Stimulated activated memory B cell treated with anti-CD40 and anti-IgM and Interleukin-4, amounts not matched to agents 10 μg/mL and 1 μg/mL and 100 μg/mL, for 72 hours (primary cell): Measurements from ENCODE around the gene TM7SF2.
A peak's percentile ranks its signal among the peaks of the same experiment; 100 is the strongest.

Experiments used
- ATAC-seq: fragments of 150-1000 bp; cut with Tn5 transposase; 2 replicates; pipeline ENCODE4 v1.10.0; 2021
- H3K27ac Mint-ChIP-seq: one replicate; pipeline ENCODE4 v1.8.0; 2022; ENCODE audit warnings: mild to moderate bottlenecking, mixed read lengths
- H3K27me3 Mint-ChIP-seq: one replicate; pipeline ENCODE4 v1.8.0; 2022; ENCODE audit warnings: mixed read lengths
- H3K36me3 Mint-ChIP-seq: one replicate; pipeline ENCODE4 v1.8.0; 2022; ENCODE audit warnings: mixed read lengths
- H3K4me1 Mint-ChIP-seq: one replicate; pipeline ENCODE4 v1.8.0; 2022; ENCODE audit warnings: mixed read lengths
- H3K4me3 Mint-ChIP-seq: one replicate; pipeline ENCODE4 v1.8.0; 2022; ENCODE audit warnings: mild to moderate bottlenecking, moderate library complexity, mixed read lengths
- H3K9me3 Mint-ChIP-seq: one replicate; pipeline ENCODE4 v1.8.0; 2022; ENCODE audit warnings: mixed read lengths

Gene TM7SF2

GRCh38 chr11:65083834-65084597 is 27.7 kb upstream of the TM7SF2 start, which contains the start of the genes CDCA5 and ZFPL1:
TSS of gene CDCA5 (minus strand) at chr11:65084040. CDS start at chr11:65083978, 62 bp downstream.
TSS of gene ZFPL1 (plus strand) at chr11:65084222. CDS start at chr11:65084699, 477 bp downstream.
- Mint-ChIP-seq H3K36me3 (peaks cover 26% of the 10 kb centered on the region), H3K9me3 (no peaks in the 10 kb centered on the region), H3K27ac (peak within 1 kb of the TSS; percentile 96), H3K27me3 (no peaks in the 10 kb centered on the region), H3K4me1 (peaks cover 42% of the 10 kb centered on the region), H3K4me3 (peak within 1 kb of the TSS; percentile 97)
- peak; percentile 95 for ATAC-seq

GRCh38 chr11:65084598-65085375 is 26.9 kb upstream of the TM7SF2 start:
- Mint-ChIP-seq H3K4me1 (peaks cover 38% of the 10 kb centered on the region), H3K27ac (peak overlapping the region; percentile 96), H3K9me3 (no peaks in the 10 kb centered on the region), H3K27me3 (no peaks in the 10 kb centered on the region), H3K36me3 (peaks cover 34% of the 10 kb centered on the region), H3K4me3 (peak overlapping the region; percentile 97)
- ATAC-seq = peak; percentile 1

DNA sequence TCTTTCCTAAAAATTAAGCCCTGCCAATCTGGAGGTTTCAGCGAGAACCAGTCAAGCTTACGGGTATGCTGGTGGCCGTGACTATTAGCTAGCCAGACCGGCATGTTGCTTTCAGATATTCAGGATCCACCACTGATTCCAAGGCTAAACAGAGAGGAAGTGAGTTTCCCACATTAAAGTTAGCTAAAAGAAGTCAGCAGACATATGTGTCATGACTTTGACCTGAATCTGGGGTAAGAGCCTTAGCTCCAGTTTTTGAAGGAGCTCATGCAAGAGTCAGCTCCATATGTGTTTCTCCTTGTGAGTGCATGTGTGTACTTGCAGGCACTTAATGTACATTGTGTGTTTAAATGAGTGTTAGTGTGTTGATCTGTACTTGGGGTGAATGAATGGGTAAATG is 26.2 kb upstream of the TM7SF2 start:
- no peaks in the 10 kb centered on the region for H3K9me3 Mint-ChIP-seq
- H3K4me1 Mint-ChIP-seq = peaks cover 38% of the 10 kb centered on the region
- no peaks in the 10 kb centered on the region for H3K27me3 Mint-ChIP-seq
- H3K27ac Mint-ChIP-seq = no peak overlapping the region
- ATAC-seq = no peak
- H3K4me3 Mint-ChIP-seq = peak overlapping the region; percentile 97
- H3K36me3 Mint-ChIP-seq = peaks cover 34% of the 10 kb centered on the region

DNA sequence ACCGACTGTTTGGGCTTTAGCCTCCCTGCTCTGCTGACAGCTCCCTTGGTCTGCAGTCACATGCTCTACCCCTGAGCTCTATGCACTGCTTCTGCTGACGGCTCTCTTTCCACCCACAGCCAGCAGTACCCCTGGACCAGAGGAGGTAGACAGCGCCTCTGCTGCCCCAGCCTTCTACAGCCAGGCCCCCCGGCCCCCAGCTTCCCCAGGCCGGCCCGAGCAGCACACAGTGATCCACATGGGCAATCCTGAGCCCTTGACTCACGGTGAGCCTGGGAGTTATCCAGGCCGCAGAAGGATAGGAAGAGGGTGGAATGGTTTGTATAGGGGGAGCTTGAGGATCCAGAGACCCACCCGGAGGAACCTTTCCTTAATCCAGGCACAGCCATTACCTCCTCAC is 24.9 kb upstream of the TM7SF2 start:
- Mint-ChIP-seq H3K4me3 (no peak overlapping the region), H3K4me1 (peaks cover 32% of the 10 kb centered on the region), H3K36me3 (peaks cover 34% of the 10 kb centered on the region), H3K27me3 (no peaks in the 10 kb centered on the region), H3K27ac (no peak overlapping the region), H3K9me3 (no peaks in the 10 kb centered on the region)
- ATAC-seq = no peak

- H3K27me3 Mint-ChIP-seq = no peaks in the 10 kb centered on the region
- peaks cover 34% of the 10 kb centered on the region for H3K36me3 Mint-ChIP-seq
- H3K4me3 Mint-ChIP-seq = no peak overlapping the region
- H3K27ac Mint-ChIP-seq = no peak overlapping the region
- no peaks in the 10 kb centered on the region for H3K9me3 Mint-ChIP-seq
- ATAC-seq = no peak
- H3K4me1 Mint-ChIP-seq = peaks cover 32% of the 10 kb centered on the region
These were observed 24.5 kb upstream of the TM7SF2 start for GRCh38 chr11:65087216-65087615.

- H3K9me3 Mint-ChIP-seq = no peaks in the 10 kb centered on the region
- peaks cover 34% of the 10 kb centered on the region for H3K36me3 Mint-ChIP-seq
- ATAC-seq = no peak
- H3K4me3 Mint-ChIP-seq = no peak overlapping the region
- peaks cover 36% of the 10 kb centered on the region for H3K4me1 Mint-ChIP-seq
- no peaks in the 10 kb centered on the region for H3K27me3 Mint-ChIP-seq
- no peak overlapping the region for H3K27ac Mint-ChIP-seq
These were observed 23.8 kb upstream of the TM7SF2 start for GRCh38 chr11:65087827-65088226.

- no peak for ATAC-seq
- H3K4me3 Mint-ChIP-seq = no peak overlapping the region
- no peaks in the 10 kb centered on the region for H3K27me3 Mint-ChIP-seq
- peaks cover 18% of the 10 kb centered on the region for H3K4me1 Mint-ChIP-seq
- H3K27ac Mint-ChIP-seq = no peak overlapping the region
- no peaks in the 10 kb centered on the region for H3K9me3 Mint-ChIP-seq
- H3K36me3 Mint-ChIP-seq = peaks cover 34% of the 10 kb centered on the region
These were observed 22.1 kb upstream of the TM7SF2 start for GRCh38 chr11:65089621-65090020.

DNA sequence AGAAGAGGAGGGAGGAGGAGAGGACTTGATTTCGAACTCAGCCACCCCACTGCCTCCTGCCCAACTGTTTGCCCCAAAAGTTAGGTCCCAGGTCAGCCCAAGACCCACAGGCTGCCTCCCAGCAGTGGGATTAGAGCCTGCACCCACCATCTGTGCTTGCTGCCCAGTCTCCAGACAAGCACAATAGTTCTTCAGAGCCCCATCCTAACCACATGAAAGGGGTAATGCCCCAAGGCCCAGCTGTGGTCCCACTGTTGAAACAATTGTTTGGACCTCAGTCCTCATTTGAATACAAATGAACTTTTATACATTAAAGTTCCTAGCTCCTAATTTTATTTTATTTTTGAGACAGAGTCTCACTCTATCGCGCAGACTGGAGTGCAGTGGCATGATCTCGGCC is 21.0 kb upstream of the TM7SF2 start:
- Mint-ChIP-seq H3K27me3 (no peaks in the 10 kb centered on the region), H3K4me3 (no peak overlapping the region), H3K27ac (no peak overlapping the region), H3K4me1 (peaks cover 9% of the 10 kb centered on the region), H3K9me3 (no peaks in the 10 kb centered on the region), H3K36me3 (peaks cover 31% of the 10 kb centered on the region)
- no peak for ATAC-seq

GRCh38 chr11:65095427-65095826 is 16.2 kb upstream of the TM7SF2 start:
- Mint-ChIP-seq H3K4me3 (peak overlapping the region; percentile 89), H3K27me3 (no peaks in the 10 kb centered on the region), H3K27ac (peak overlapping the region; percentile 82), H3K4me1 (peaks cover 17% of the 10 kb centered on the region), H3K36me3 (no peaks in the 10 kb centered on the region), H3K9me3 (no peaks in the 10 kb centered on the region)
- ATAC-seq = no peak

- ATAC-seq = peak; percentile 98
- H3K36me3 Mint-ChIP-seq = peaks cover 5% of the 10 kb centered on the region
- peaks cover 17% of the 10 kb centered on the region for H3K4me1 Mint-ChIP-seq
- H3K27ac Mint-ChIP-seq = peak within 1 kb of the TSS; percentile 82
- H3K9me3 Mint-ChIP-seq = no peaks in the 10 kb centered on the region
- H3K27me3 Mint-ChIP-seq = no peaks in the 10 kb centered on the region
- peak within 1 kb of the TSS; percentile 89 for H3K4me3 Mint-ChIP-seq
These were observed 15.5 kb upstream of the TM7SF2 start, which contains the start of gene VPS51 for GRCh38 chr11:65095974-65096806. TSS of gene VPS51 (plus strand) at chr11:65096214. CDS start at chr11:65096251, 37 bp downstream.

DNA sequence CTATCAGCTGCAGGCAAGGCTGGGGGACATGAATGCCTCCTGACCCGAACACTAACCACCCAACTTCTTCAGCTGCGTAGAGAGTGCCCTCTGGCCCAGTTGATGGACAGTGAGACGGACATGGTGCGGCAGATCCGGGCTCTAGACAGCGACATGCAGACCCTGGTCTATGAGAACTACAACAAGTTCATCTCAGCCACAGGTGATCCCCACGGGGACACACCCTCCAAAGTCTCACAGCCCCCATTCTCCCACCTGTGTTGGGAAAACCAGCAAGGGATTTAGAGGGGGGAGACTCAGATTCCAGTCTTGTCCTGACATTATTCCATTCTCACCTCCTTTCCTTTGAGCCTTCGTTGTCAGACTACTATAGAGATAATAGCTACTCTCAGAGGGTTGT is 14.7 kb upstream of the TM7SF2 start:
- Mint-ChIP-seq H3K9me3 (no peaks in the 10 kb centered on the region), H3K36me3 (peaks cover 5% of the 10 kb centered on the region), H3K4me1 (peaks cover 17% of the 10 kb centered on the region), H3K4me3 (peak overlapping the region; percentile 89), H3K27me3 (no peaks in the 10 kb centered on the region), H3K27ac (peak overlapping the region; percentile 82)
- no peak for ATAC-seq

- no peaks in the 10 kb centered on the region for H3K9me3 Mint-ChIP-seq
- H3K36me3 Mint-ChIP-seq = peaks cover 5% of the 10 kb centered on the region
- no peak overlapping the region for H3K27ac Mint-ChIP-seq
- H3K4me1 Mint-ChIP-seq = peaks cover 15% of the 10 kb centered on the region
- ATAC-seq = no peak
- no peaks in the 10 kb centered on the region for H3K27me3 Mint-ChIP-seq
- no peak overlapping the region for H3K4me3 Mint-ChIP-seq
These were observed 10.9 kb upstream of the TM7SF2 start for GRCh38 chr11:65100674-65101350.

DNA sequence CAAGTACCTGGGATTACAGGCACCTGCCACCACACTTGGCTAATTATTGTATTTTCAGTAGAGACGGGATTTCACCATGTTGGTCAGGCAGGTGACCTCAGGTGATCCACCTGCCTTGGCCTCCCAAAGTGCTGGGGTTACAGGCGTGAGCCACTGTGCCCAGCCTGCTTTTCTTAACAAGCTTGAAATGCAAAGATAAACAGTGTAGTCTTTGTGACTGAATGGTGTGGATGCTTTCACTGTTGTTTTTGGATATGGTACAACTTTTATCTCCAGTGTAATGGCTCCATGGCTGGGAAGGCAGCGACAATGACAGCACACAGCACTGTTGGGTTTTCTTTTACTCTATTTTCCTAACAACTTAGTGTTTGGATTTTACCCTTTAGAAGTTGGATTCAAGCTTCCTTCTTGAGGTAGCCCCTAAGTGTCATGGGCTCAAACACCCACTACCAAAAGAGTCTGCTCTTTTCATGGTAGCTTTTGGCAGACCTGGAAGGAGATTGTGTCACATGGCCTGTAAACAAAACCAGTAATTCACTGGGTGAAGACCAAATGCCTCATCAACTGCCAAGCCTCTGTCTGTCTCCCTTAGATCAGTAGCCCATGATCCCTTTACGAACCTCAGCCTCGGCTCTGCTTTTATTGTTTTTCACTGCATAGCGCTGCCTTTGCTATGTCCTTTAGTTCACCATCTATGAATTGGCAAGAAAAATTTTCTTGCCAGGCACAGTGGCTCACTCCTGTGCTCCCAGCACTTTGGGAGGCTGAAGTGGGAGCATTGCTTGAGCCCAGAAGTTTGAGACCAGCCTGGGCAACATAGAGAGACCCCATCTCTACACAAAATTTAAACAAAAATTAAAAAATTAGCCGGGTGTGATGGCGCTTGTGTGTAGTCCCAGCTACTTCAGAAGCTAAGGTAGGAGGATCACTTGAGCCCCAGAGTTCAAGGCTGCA is 9.3 kb upstream of the TM7SF2 start:
- H3K36me3 Mint-ChIP-seq = peaks cover 16% of the 10 kb centered on the region
- H3K27ac Mint-ChIP-seq = no peak overlapping the region
- no peaks in the 10 kb centered on the region for H3K27me3 Mint-ChIP-seq
- no peaks in the 10 kb centered on the region for H3K9me3 Mint-ChIP-seq
- H3K4me1 Mint-ChIP-seq = peaks cover 24% of the 10 kb centered on the region
- ATAC-seq = no peak
- no peak overlapping the region for H3K4me3 Mint-ChIP-seq

DNA sequence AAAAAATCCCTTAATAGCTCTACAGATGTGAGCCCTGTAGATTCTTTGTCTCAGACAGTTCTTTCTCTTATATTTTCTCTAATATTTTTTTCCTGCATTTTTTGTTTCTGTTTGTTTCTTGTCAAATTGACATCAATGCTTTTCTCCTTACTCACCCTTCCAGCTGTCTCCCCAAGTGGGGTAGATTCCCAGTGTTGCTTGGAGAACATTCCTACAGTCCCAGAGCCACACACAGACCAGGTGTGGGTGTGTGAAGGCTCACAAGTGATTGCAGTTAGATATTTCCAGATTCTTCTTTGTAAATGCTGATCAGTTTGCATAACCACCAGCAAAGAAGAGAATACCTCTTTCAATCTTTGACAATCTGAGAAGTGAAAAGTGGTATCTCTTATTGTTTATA is 8.2 kb upstream of the TM7SF2 start:
- H3K27ac Mint-ChIP-seq = no peak overlapping the region
- H3K4me1 Mint-ChIP-seq = peaks cover 24% of the 10 kb centered on the region
- H3K4me3 Mint-ChIP-seq = no peak overlapping the region
- H3K27me3 Mint-ChIP-seq = no peaks in the 10 kb centered on the region
- H3K36me3 Mint-ChIP-seq = peaks cover 16% of the 10 kb centered on the region
- H3K9me3 Mint-ChIP-seq = no peaks in the 10 kb centered on the region
- ATAC-seq = no peak
